NCI-H2107 treated with DMSO at 0.1 percent for 48 hours (cell line): ENCODE results near the gene MYH11.
"Not testable (repeated sequence)": the region's sequence is repeated elsewhere in the genome, so short reads cannot be mapped to it uniquely, and the experiment has no call there.

Experiments used
- DNase-seq: peaks from one replicate; lab custom pipeline; 2025; ENCODE audit not compliant: unreplicated experiment; lab: John Stamatoyannopoulos, UW

Gene MYH11

GRCh38 chr16:15723808-15724207 lies 133.0 kb downstream of the MYH11 start:
- DNase-seq, result no peak

GRCh38 chr16:15721018-15721417 lies 135.8 kb downstream of the MYH11 start:
- DNase-seq, result no peak

GRCh38 chr16:15716694-15717447 lies 140.0 kb downstream of the MYH11 start:
- DNase-seq, result no peak

GRCh38 chr16:15715221-15715620 lies 141.6 kb downstream of the MYH11 start:
- no peak for DNase-seq

DNA sequence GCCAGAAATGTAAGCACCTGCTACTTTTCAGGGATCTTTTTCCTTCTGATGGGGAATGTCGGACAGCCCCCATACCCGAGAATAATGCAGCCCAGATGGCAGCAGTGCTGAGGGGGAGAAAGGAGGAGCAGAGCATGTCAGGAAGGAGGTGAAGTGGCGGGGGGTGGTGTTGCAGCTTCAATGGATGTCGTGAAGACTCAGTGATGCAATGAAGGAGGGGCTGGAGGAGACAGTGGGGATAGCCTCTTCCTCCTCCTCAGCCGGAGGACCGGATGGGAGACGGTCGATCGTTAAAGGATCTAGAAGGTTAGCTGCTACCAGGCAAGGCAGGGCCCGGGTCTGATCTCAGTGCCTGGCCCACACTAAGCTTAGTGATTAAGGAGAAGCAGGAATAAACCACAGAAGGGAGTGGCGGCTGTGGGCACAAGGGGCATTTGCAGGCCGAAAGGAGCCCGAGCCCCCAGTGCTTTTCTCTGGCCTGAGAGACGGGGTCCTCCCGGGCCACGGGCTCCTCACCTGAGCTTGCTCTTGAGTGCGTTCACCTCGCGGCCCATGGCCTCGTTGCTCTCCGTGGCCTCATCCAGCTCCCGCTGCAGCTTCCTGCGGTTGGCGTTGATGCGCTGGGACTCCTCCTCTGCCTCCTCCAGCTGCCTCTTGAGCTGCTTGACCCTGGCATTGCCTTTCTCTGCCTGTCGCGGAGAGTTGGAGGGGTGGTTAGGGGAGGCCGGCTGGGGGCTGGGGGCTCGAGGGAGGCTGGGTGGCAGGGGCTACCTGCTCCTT lies 142.2 kb downstream of the MYH11 start:
- DNase-seq, result no peak

- no peak for DNase-seq
Measured at GRCh38 chr16:15708997-15709396, 147.8 kb downstream of the MYH11 start.

DNA sequence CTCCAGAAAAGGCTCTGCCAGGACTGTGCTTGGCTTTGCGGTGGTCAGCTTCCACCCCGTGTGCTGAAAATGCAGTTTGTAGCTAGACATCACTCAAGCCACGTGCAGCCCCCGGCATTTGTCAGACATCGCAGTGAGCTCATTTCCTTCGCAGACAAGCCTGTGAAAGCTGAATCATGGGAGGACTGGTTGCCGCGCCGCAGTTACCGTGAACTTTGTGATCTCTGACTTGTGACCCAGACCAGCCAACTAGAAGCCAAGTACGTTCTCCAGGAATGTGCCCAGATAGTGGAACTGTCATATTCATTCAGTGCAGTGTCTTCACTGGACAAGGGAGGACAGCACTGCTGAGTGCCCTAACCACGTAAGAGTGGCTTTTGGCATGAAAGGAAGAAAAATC lies 148.7 kb downstream of the MYH11 start:
- DNase-seq, result no peak

DNA sequence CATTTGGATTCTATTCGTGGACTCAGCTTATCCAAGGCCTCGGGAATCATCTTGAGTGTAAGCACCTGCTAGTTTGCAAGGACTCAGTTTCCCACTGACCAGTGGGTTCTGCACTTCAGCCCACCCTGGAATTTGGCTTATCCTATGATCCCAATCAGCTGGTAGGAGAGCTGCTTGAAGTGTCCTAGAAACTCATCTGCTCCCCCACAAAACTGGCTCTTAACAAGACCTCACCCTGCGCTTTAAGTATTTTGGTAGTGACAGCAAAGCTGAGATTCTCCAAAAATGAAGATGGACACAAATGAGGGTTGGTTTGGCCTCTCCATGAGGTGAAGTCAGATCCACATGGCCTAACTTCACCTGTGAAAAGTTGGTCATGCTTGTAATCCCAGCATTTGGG lies 149.5 kb downstream of the MYH11 start:
- DNase-seq, result no peak

- no peak for DNase-seq
Measured at GRCh38 chr16:15705064-15705565, 151.7 kb downstream of the MYH11 start.

DNA sequence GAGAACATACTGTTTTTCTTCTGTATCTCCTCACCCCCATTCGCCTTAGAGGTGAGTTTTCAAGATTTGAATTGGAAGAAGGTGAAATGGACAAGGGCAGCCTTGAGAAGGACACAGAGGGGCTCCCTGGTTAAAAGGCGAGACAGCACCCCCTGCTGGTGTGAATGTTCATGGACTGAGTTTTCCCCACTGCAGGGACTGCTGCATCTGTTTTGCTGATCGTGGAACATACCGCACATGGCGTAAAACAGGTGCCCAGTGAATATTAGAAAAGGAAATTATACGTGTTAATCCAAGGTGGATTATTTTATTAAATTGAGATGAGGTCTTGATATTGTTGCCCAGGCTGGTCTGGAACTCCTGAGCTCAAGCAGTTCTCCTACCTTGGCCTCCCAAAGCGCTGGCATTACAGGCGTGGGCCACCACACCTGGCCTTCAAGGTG lies 152.3 kb downstream of the MYH11 start:
- DNase-seq, result peak; percentile 34

- DNase-seq, result no peak
Measured at GRCh38 chr16:15703029-15703736, 153.6 kb downstream of the MYH11 start.

GRCh38 chr16:15701975-15702970 lies 154.6 kb downstream of the MYH11 start:
- DNase-seq, result no peak

DNA sequence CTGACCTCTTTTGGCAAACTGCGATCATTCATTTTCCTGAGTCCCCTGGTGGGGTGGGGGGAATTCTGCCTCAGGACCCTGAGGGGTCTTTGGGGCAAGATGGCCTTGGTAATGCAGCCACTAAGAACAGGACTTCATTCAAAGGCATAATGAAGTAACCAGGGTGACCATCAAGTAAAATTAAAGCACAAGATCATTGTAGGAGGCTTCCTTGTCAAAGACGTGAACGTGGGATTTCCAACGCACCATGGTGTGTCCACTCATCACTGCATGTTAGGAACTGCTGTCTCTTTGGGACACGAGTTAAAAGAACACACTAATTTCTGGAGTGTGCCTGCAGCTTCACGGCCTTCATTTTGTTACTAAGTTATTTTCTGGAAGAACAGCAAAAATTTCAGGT lies 155.5 kb downstream of the MYH11 start:
- DNase-seq, result no peak

DNA sequence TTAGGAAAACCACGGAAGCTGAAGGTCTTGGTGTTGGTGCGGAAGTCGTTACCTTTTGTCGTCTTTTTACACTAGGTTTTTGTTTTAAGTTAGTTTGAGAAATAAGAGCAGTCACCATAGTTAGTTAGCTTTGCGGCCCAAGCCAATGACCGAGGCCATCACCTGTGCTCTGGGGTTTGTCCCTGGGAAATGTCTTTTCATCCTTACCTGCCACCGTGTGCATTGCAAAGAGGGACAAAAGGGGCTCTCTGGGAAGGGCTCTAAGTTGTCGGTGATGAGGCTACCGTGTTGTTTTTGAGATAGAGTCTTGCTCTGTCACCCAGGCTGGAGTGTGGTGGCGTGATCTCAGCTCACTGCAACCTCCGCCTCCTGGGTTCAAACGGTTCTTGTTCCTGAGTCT lies 157.0 kb downstream of the MYH11 start:
- DNase-seq, result no peak

GRCh38 chr16:15694499-15694898 lies 162.3 kb downstream of the MYH11 start:
- no peak for DNase-seq

DNA sequence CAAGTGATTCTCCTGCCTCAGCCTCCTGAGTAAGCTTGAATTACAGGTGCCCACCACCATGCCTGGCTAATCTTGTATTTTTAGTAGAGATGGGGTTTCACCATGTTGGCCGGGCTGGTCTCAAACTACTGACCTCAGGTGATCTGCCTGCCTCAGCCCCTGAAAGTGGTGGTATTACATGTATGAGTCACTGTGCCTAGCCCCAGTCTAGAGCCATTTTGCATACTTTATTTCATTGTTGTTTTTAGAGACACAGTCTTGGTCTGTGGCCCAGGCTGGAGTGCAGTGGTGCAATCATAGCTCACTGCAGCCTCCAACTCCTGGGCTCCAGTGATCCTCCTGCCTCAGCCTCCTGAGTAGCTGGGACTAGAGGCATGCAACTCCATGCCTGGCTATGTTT lies 164.3 kb downstream of the MYH11 start:
- DNase-seq, result not testable (repeated sequence)

- DNase-seq, result no peak
Measured at GRCh38 chr16:15691046-15691445, 165.8 kb downstream of the MYH11 start.

GRCh38 chr16:15690296-15690695 lies 166.5 kb downstream of the MYH11 start:
- no peak for DNase-seq

- no peak for DNase-seq
Measured at GRCh38 chr16:15689290-15689689, 167.5 kb downstream of the MYH11 start.

DNA sequence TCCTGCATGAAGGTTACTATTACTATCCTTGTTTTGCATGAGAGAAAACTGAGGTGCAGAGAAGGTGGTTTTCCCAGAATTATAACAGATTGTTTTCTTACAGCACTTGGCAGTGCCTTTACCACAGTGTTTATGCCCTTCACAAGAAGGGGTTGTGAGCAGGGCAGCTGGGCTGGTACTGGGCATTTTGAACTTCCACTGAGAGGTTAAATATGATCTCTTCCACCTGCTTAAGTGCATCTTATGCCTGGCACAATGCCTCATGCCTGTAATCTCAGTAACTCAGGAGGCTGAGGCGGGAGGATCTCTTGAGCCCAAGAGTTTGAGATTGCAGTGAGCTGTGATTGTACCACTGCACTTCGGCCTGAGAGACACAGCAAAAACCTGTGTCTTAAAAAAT lies 170.5 kb downstream of the MYH11 start:
- DNase-seq, result no peak
